Stimulated activated effector memory CD8-positive, alpha-beta T cell treated with anti-CD3 and anti-CD28 coated beads, Interleukin-12 subunit alpha, Interleukin-12 subunit beta, amount 100 ng/mL, for 72 hours (primary cell): ENCODE results near the gene LARGE2.
"Not testable (repeated sequence)": the region's sequence is repeated elsewhere in the genome, so short reads cannot be mapped to it uniquely, and the experiment has no call there.

Source experiments
- ATAC-seq: fragments of 150-1000 bp; cut with Tn5 transposase; 2 replicates; pipeline ENCODE4 v1.10.0; 2021
- DNase-seq, 2 donors: peaks; one replicate each; pipeline ENCODE4 v3.0.0; 2021 to 2022; ENCODE audit warnings: low spot score in 2 of 2
- H3K27ac Mint-ChIP-seq: one replicate; pipeline ENCODE4 v1.8.0; 2022; ENCODE audit warnings: mild to moderate bottlenecking, mixed read lengths
- H3K36me3 Mint-ChIP-seq: one replicate; pipeline ENCODE4 v1.8.0; 2022; ENCODE audit warnings: mild to moderate bottlenecking, mixed read lengths
- H3K4me1 Mint-ChIP-seq: one replicate; pipeline ENCODE4 v1.8.0; 2022; ENCODE audit warnings: mixed read lengths
- H3K4me3 Mint-ChIP-seq: one replicate; pipeline ENCODE4 v1.8.0; 2022; ENCODE audit warnings: mild to moderate bottlenecking, mixed read lengths
- H3K9me3 Mint-ChIP-seq: one replicate; pipeline ENCODE4 v1.8.0; 2022; ENCODE audit warnings: mixed read lengths

Gene LARGE2

GRCh38 chr11:45904309-45904915 is 18.0 kb upstream of the LARGE2 start:
- Mint-ChIP-seq H3K4me3 (no peak overlapping the region), H3K9me3 (no peaks in the 10 kb centered on the region), H3K27ac (peak overlapping the region; percentile 76), H3K36me3 (peaks cover 15% of the 10 kb centered on the region), H3K4me1 (peaks cover 26% of the 10 kb centered on the region)
- ATAC-seq: no peak
- no peak for DNase-seq

GRCh38 chr11:45905095-45905494 is 17.4 kb upstream of the LARGE2 start:
- H3K27ac Mint-ChIP-seq: peak overlapping the region; percentile 52

DNA sequence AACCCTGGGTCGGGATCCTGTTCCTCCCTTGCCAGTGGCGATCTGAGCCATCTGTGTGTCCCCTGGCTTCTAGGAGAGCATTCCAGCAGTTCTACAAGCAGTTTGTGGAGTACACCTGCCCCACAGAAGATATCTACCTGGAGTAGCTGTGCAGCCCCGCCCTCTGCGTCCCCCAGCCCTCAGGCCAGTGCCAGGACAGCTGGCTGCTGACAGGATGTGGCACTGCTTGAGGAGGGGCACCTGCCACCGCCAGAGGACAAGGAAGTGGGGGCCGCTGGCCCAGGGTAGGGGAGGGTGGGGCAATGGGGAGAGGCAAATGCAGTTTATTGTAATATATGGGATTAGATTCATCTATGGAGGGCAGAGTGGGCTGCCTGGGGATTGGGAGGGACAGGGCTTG is 16.9 kb upstream of the LARGE2 start:
- H3K9me3 Mint-ChIP-seq, H3K4me3 Mint-ChIP-seq, DNase-seq: not testable (repeated sequence)
- H3K36me3 Mint-ChIP-seq: peaks cover 20% of the 10 kb centered on the region
- H3K4me1 Mint-ChIP-seq: peaks cover 23% of the 10 kb centered on the region
- ATAC-seq: peak; percentile 3
- peak overlapping the region; percentile 52 for H3K27ac Mint-ChIP-seq

More at GRCh38 chr11:45905095-45905494, 17.4 kb upstream of the LARGE2 start:
- Mint-ChIP-seq H3K36me3 (peaks cover 15% of the 10 kb centered on the region), H3K4me1 (peaks cover 26% of the 10 kb centered on the region), H3K4me3 (no peak overlapping the region), H3K9me3 (no peaks in the 10 kb centered on the region)
- ATAC-seq (no peak), DNase-seq (no peak)

- DNase-seq (no peak), ATAC-seq (peak; percentile 3)
- no peaks in the 10 kb centered on the region for H3K9me3 Mint-ChIP-seq
- peaks cover 19% of the 10 kb centered on the region for H3K4me1 Mint-ChIP-seq
- H3K36me3 Mint-ChIP-seq: peaks cover 24% of the 10 kb centered on the region
- no peak overlapping the region for H3K4me3 Mint-ChIP-seq
- no peak overlapping the region for H3K27ac Mint-ChIP-seq
Observed at GRCh38 chr11:45906096-45906682, 16.3 kb upstream of the LARGE2 start.

GRCh38 chr11:45906965-45907611 is 15.4 kb upstream of the LARGE2 start, which contains the start of gene FREY1:
Gene FREY1 (minus strand): TSS chr11:45907271. CDS start chr11:45907245, 26 bp downstream.
- Mint-ChIP-seq H3K4me3 (no peak within 1 kb of the TSS), H3K4me1 (peaks cover 19% of the 10 kb centered on the region)

GRCh38 chr11:45907911-45908370 is 14.5 kb upstream of the LARGE2 start:
- no peak for DNase-seq
- H3K27ac Mint-ChIP-seq: peak overlapping the region; percentile 60
- H3K4me1 Mint-ChIP-seq: peaks cover 19% of the 10 kb centered on the region
- no peaks in the 10 kb centered on the region for H3K9me3 Mint-ChIP-seq
- no peak overlapping the region for H3K4me3 Mint-ChIP-seq
- no peak for ATAC-seq
- peaks cover 41% of the 10 kb centered on the region for H3K36me3 Mint-ChIP-seq

More at GRCh38 chr11:45906965-45907611, 15.4 kb upstream of the LARGE2 start, which contains the start of gene FREY1:
- no peak for DNase-seq
- Mint-ChIP-seq H3K36me3 (peaks cover 33% of the 10 kb centered on the region), H3K9me3 (no peaks in the 10 kb centered on the region), H3K27ac (peak within 1 kb of the TSS; percentile 60)
- no peak for ATAC-seq

- DNase-seq: no peak
- Mint-ChIP-seq H3K9me3 (no peaks in the 10 kb centered on the region), H3K4me1 (peaks cover 28% of the 10 kb centered on the region), H3K4me3 (no peak overlapping the region), H3K36me3 (peaks cover 50% of the 10 kb centered on the region), H3K27ac (no peak overlapping the region)
- ATAC-seq: no peak
Observed at GRCh38 chr11:45909594-45910475, 12.6 kb upstream of the LARGE2 start.

DNA sequence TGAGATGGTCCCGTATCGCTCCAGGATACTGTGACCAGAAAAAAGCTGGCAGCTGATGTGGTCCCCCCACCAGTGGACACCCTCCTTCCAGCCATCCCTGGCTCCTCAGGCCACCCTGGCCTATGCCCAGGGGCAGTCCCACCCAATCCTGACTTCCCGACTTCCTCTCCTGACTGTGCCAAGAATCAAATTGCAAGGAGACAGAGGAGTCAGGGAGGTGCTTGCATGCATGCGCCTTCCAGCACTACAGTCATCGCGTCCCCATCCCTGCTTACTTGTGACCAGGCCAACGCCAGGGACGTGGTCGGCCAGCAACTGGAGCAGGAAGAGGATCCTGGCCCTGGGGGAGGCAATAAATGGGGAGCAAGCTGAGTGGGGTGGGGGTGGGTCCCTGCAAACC is 11.8 kb upstream of the LARGE2 start:
- H3K4me3 Mint-ChIP-seq: no peak overlapping the region
- no peaks in the 10 kb centered on the region for H3K9me3 Mint-ChIP-seq
- no peak for DNase-seq
- H3K4me1 Mint-ChIP-seq: peaks cover 34% of the 10 kb centered on the region
- H3K27ac Mint-ChIP-seq: no peak overlapping the region
- peaks cover 56% of the 10 kb centered on the region for H3K36me3 Mint-ChIP-seq
- no peak for ATAC-seq

- Mint-ChIP-seq H3K4me3 (no peak overlapping the region), H3K27ac (no peak overlapping the region), H3K4me1 (peaks cover 43% of the 10 kb centered on the region), H3K9me3 (no peaks in the 10 kb centered on the region), H3K36me3 (peaks cover 68% of the 10 kb centered on the region)
- ATAC-seq (no peak), DNase-seq (no peak)
Observed at GRCh38 chr11:45913514-45913913, 8.9 kb upstream of the LARGE2 start.

DNA sequence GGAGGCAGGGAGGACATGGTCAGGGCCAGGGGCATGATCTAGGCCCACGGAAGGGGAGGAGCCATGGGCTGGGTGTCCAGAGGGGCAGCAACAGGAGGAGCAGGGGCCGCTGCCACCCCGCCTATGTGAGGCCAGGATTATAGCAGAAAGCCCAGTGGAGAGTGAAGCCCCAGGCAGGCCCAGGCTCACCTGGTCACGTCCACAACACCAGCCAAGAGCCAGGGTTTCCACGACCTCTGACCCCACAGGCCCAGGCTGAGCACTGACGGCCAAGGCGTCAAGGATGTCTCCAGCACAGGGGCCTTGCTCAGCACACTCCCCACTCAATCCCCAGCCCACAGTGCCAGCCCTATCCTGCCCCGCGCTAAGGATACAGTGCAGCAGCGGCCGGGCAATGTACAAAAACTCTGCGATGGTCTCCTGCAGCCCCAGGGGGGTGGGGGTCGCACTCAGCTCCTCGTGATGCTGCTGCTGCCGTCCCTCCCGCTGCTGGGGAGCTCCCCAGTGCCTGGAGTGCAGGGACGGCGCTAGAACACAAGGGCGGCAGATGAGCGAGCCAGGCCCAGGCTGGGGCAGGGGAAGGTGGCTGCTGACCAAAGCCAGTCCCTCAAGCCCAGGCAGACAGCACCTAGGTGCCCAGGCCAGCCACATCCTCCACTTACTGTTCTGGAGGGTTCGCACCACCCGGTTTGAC is 8.4 kb upstream of the LARGE2 start:
- DNase-seq: no peak
- no peak overlapping the region for H3K27ac Mint-ChIP-seq
- peaks cover 44% of the 10 kb centered on the region for H3K4me1 Mint-ChIP-seq
- peaks cover 67% of the 10 kb centered on the region for H3K36me3 Mint-ChIP-seq
- no peak for ATAC-seq
- H3K4me3 Mint-ChIP-seq: no peak overlapping the region
- H3K9me3 Mint-ChIP-seq: no peaks in the 10 kb centered on the region

- Mint-ChIP-seq H3K36me3 (peaks cover 63% of the 10 kb centered on the region), H3K4me1 (peaks cover 54% of the 10 kb centered on the region), H3K4me3 (peak overlapping the region; percentile 97), H3K27ac (no peak overlapping the region), H3K9me3 (no peaks in the 10 kb centered on the region)
- no peak for ATAC-seq
- no peak for DNase-seq
Observed at GRCh38 chr11:45915446-45915845, 7.0 kb upstream of the LARGE2 start.

- Mint-ChIP-seq H3K9me3 (no peaks in the 10 kb centered on the region), H3K4me1 (peaks cover 62% of the 10 kb centered on the region), H3K36me3 (peaks cover 47% of the 10 kb centered on the region), H3K27ac (peak overlapping the region; percentile 97), H3K4me3 (peak overlapping the region; percentile 97)
- DNase-seq (no peak), ATAC-seq (peak; percentile 0)
Observed at GRCh38 chr11:45917286-45917622, 5.2 kb upstream of the LARGE2 start.

DNA sequence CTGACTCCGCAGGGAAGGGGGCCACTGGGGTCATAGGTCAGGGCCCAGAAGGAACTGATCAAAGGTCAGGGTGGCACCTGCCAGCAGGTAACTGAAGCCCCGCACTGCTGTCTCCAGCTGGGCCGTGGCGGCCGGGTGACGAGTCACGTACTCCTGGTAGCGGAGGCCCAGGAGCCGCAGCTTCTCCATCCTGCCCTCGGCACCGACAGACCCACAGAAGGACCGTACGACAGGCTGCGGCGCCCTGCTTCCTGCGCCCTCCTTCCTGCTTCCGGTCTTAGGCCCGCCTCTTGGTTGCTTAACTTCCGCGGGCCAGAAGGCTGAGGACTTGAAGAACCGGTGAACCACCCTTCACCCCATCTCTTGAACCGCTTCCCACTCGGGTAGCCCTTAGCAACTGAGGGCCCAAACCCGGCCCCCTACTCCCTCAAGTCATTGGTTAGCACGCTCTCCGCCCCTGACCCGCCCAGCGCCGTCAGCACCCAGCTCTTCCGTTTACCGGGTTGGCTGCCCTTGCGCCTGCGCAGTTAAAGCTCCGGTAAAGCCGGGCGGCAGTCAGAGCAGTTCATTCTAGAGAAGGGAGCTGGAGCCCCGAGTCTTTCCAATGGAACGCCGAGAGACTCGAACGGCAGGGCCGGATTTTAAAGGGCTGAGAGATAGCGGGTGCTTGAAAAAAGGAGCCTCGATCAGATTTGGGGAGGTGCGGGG is 4.7 kb upstream of the LARGE2 start, which contains the start of gene PEX16:
Gene PEX16 (minus strand): TSS at position 255 of the 708 bp plus-strand sequence. CDS start 66 bp downstream, at position 189.
- ATAC-seq: peak; percentile 91
- H3K27ac Mint-ChIP-seq: peak within 1 kb of the TSS; percentile 97
- no peaks in the 10 kb centered on the region for H3K9me3 Mint-ChIP-seq
- H3K36me3 Mint-ChIP-seq: peaks cover 42% of the 10 kb centered on the region
- peak within 1 kb of the TSS; percentile 97 for H3K4me3 Mint-ChIP-seq
- peaks cover 62% of the 10 kb centered on the region for H3K4me1 Mint-ChIP-seq
- DNase-seq: peak; percentile 80 to 96

- DNase-seq: peak; percentile 62 to 86
- H3K4me3 Mint-ChIP-seq: peak overlapping the region; percentile 97
- ATAC-seq: peak; percentile 56
Observed at GRCh38 chr11:45918331-45918941, 4.0 kb upstream of the LARGE2 start.

More at GRCh38 chr11:45918331-45918941, 4.0 kb upstream of the LARGE2 start:
- Mint-ChIP-seq H3K4me1 (peaks cover 60% of the 10 kb centered on the region), H3K36me3 (peaks cover 36% of the 10 kb centered on the region), H3K27ac (peak overlapping the region; percentile 97), H3K9me3 (no peaks in the 10 kb centered on the region)
